ENCODE measurements around the gene LTB4R. TPM values are rescaled to one million over a fixed set of nuclear protein-coding genes. Genes with fewer than 3 reads are reported as not detected.

The LTB4R gene
- 1.2 TPM for total RNA-seq

- FAIRE-seq (no peak), DNase-seq (ENCODE audit: low spot score in 2 of 2) (peak; percentile 77 to 80)
Observed at GRCh38 chr14:24310646-24311604, at the start of gene LTB4R. Gene LTB4R, plus strand, starts transcription at chr14:24311502. Its CDS starts 4,150 bp downstream, at chr14:24315652.

- no peak for FAIRE-seq
- DNase-seq (ENCODE audit: low spot score in 2 of 2), result no peak
Observed at GRCh38 chr14:24261969-24262327, 49.4 kb upstream of the LTB4R start.

- DNase-seq (ENCODE audit: low spot score in 2 of 2) (no peak), FAIRE-seq (no peak)
Observed at GRCh38 chr14:24262821-24263733, 48.2 kb upstream of the LTB4R start, which contains the start of gene TGM1. Gene TGM1, minus strand, starts transcription at chr14:24263177. Its CDS starts 825 bp downstream, at chr14:24262352.

GRCh38 chr14:24263848-24264247 is 47.5 kb upstream of the LTB4R start:
- DNase-seq (ENCODE audit: low spot score in 2 of 2) (no peak), FAIRE-seq (no peak)

- DNase-seq (ENCODE audit: low spot score in 2 of 2), result no peak
- no peak for FAIRE-seq
Observed at GRCh38 chr14:24264298-24264697, 47.0 kb upstream of the LTB4R start.

GRCh38 chr14:24266344-24267244 is 44.7 kb upstream of the LTB4R start:
- FAIRE-seq, result no peak
- DNase-seq (ENCODE audit: low spot score in 2 of 2), result no peak

- FAIRE-seq, result no peak
- no peak for DNase-seq (ENCODE audit: low spot score in 2 of 2)
Observed at GRCh38 chr14:24267516-24267915, 43.8 kb upstream of the LTB4R start.

- DNase-seq (ENCODE audit: low spot score in 2 of 2) (no peak), FAIRE-seq (no peak)
Observed at GRCh38 chr14:24268225-24268624, 43.1 kb upstream of the LTB4R start.

GRCh38 chr14:24269368-24269767 is 41.9 kb upstream of the LTB4R start:
- no peak for DNase-seq (ENCODE audit: low spot score in 2 of 2)
- FAIRE-seq, result no peak

GRCh38 chr14:24269910-24270536 is 41.3 kb upstream of the LTB4R start:
- no peak for FAIRE-seq
- DNase-seq (ENCODE audit: low spot score in 2 of 2), result no peak

- DNase-seq (ENCODE audit: low spot score in 2 of 2) (no peak), FAIRE-seq (no peak)
Observed at GRCh38 chr14:24270537-24271133, 40.7 kb upstream of the LTB4R start.

GRCh38 chr14:24271134-24271833 is 40.0 kb upstream of the LTB4R start, which contains the start of gene RABGGTA:
Gene RABGGTA, minus strand, starts transcription at chr14:24271597. Its CDS starts 482 bp downstream, at chr14:24271115.
- no peak for FAIRE-seq
- DNase-seq (ENCODE audit: low spot score in 2 of 2), result peak; percentile 94 to 97

- FAIRE-seq, result no peak
- DNase-seq (ENCODE audit: low spot score in 2 of 2), result no peak
Observed at GRCh38 chr14:24271834-24272263, 39.5 kb upstream of the LTB4R start.

GRCh38 chr14:24272467-24272866 is 38.8 kb upstream of the LTB4R start:
- no peak for DNase-seq (ENCODE audit: low spot score in 2 of 2)
- FAIRE-seq, result no peak

GRCh38 chr14:24273422-24273998 is 37.8 kb upstream of the LTB4R start:
- FAIRE-seq, result no peak
- DNase-seq (ENCODE audit: low spot score in 2 of 2), result no peak

- FAIRE-seq, result no peak
Observed at GRCh38 chr14:24274101-24274543, 37.2 kb upstream of the LTB4R start.

GRCh38 chr14:24277071-24277470 is 34.2 kb upstream of the LTB4R start:
- DNase-seq (ENCODE audit: low spot score in 2 of 2), result no peak
- FAIRE-seq, result no peak

More at GRCh38 chr14:24274101-24274543, 37.2 kb upstream of the LTB4R start:
- no peak for DNase-seq (ENCODE audit: low spot score in 2 of 2)

Data from frontal cortex (tissue), 4 donors.